SH-SY5Y (cell line): ENCODE data around the gene ZNF69.

Experiments used
- GATA2 ChIP-seq: IDR thresholded peaks from 2 replicates; pipeline ENCODE4 v1.6.1; 2011; ENCODE audit warnings: mild to moderate bottlenecking, low read depth, low read length
- GATA3 ChIP-seq: IDR thresholded peaks from 2 replicates; pipeline ENCODE4 v1.6.1; 2011; ENCODE audit warnings: low read depth, mild to moderate bottlenecking, low read length, moderate library complexity

- TF ChIP-seq GATA2 (no peak), GATA3 (no peak)
Measured at GRCh38 chr19:11927227-11927626, 39.6 kb downstream of the ZNF69 start.
